GM21515 (cell line): ENCODE results near the gene HOXA6.

Source experiments
- ATAC-seq: cut with Tn5 transposase; IDR thresholded peaks from one replicate; pipeline ENCODE4 v1.9.1; 2021; ENCODE audit not compliant: unreplicated experiment

HOXA6 gene

GRCh38 chr7:27162561-27163287 is 15.2 kb upstream of the HOXA6 start:
- no peak for ATAC-seq

GRCh38 chr7:27161721-27162560 is 14.4 kb upstream of the HOXA6 start:
- no peak for ATAC-seq

- no peak for ATAC-seq
These were observed 13.7 kb upstream of the HOXA6 start for GRCh38 chr7:27161214-27161720.

- ATAC-seq = peak; percentile 70
These were observed 13.1 kb upstream of the HOXA6 start for GRCh38 chr7:27160546-27161213.

GRCh38 chr7:27160145-27160545 is 12.6 kb upstream of the HOXA6 start:
- no peak for ATAC-seq

DNA sequence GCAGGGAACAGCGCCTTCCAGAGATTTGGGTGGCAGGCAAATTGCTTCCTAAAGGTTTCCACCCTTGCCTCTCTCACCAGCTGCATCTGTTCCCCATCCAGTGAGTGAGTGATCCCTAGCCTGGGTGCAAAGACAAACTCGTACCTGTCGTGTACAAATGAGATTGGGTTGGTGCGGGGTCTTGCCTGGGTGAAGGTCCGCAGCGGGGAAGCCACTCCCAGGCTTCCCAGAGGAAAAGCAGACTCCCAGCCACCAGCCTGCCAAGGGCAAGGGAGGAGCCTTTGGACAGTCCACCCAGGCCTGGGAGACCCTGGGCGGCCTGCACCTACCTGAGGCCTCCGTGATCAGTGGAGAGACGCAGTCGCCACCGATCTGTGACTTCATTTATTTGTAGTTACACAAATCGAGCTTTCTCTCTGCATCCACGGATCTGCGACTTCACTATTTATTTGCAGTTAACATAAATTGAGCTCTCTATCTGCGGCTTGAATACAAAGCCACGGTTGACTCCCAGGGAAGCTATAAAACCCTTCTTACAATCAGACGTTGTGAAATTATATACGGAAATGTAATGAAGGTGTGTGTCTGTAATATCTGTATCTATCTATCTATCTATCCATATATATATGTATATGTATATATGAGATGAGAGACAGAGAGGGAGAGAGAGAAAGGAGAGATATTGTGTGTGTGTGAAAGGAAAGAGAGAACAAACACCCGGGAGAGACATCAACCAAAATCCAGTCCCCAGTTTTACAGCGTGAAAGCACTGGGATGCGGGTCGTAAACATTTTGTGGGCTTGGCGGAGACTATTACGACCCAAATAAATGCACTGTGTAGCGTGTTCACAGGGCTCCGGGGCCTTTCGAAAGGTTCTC is 11.9 kb upstream of the HOXA6 start:
- no peak for ATAC-seq

DNA sequence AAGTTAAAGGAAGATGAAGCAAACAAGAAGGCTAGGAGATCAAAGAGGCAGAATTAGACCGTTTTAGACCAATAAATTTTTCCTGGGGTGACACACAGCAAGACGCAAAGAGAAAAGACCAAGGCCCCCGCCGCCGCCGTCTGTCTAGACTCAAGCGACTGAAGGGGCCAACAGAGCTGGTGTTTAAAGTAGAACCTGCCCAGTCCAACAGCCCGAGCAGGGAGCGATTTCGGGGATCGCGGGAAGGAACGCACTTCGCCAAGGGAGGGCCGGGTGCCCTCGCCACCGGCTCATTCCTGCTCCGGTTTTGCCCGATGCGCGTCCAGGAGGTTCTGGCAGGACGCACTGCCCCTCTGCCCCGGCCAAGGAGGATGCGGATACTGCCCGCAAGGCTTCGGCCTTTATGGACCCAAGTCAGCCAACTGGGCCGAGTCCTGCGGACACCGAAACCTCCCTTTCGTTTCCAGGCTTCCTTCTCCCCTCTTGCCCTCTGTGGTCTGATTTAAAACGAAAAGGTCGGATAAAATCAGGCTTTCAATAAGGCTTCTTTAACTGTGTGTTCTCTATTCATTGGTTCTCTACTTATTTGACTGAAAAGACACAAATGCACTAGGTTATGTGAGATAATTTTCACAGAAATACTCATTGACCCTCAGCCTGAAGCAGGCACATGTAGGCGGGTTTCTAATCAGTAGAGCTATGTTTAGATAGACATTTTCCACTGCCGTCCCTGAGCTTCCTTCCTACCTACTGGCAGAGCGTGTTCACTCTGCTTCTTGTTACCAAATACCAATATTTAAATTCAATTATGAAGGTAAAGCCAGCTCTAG is 11.1 kb upstream of the HOXA6 start:
- no peak for ATAC-seq

GRCh38 chr7:27157702-27158431 is 10.3 kb upstream of the HOXA6 start:
- no peak for ATAC-seq

DNA sequence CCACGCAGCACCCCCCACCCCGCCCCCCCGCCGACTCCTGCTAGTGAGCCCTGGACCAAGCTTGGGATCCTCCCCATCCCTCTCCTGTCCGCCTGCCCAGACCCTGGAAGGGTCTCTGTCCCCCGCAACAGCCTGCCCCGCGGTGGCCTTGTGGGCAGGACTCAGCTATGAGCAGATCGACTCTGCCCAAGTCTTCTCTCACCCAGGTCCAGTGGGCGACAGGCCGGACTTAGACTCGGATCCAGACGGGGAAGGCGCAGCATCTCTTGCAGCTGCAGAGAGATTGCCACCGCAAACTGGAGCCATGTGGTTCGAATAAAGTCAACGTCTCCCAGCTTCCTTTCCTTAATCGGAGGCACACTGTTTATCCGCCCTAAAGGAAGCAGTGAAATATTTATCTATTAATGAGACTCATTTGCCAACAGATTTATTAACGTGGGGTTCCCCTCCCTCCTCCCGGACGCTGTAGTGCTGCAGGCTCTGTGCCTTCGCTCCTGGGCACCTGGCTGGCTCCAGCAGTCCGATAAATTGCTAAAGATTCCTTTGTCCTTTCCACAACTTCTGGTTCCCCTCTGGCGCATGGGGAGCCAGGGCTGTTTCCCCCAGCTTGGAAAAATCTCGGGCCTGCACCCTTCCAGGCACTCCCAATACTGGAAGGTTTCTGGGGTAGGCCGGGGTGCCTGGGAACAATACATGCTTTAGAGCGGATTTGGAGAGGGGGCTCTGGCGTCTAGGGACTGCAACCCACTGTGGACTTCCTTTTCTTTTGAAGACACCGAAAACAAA is 9.5 kb upstream of the HOXA6 start:
- ATAC-seq = no peak

DNA sequence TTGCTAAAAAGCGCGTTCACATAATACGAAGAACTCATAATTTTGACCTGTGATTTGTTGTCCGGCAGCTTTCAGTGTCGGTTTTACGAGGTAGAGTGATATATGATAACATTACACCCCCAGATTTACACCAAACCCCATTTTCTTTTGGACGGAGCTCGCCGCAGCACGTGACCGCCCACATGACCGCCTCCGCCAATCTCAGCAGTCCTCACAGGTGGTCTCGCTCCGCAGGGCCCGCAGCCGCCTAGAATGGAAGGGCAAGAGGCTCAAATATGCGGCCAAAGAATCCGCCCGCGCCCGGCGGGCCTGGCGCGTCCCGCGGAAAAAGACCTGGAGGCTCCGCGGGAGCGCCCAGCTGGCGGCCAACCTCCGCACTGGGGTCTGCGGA is 8.9 kb upstream of the HOXA6 start, which contains the start of gene HOXA7:
Gene HOXA7, minus strand, starts transcription at position 168 of the 391 bp plus-strand sequence. Its CDS starts 130 bp downstream, at position 38.
- no peak for ATAC-seq

DNA sequence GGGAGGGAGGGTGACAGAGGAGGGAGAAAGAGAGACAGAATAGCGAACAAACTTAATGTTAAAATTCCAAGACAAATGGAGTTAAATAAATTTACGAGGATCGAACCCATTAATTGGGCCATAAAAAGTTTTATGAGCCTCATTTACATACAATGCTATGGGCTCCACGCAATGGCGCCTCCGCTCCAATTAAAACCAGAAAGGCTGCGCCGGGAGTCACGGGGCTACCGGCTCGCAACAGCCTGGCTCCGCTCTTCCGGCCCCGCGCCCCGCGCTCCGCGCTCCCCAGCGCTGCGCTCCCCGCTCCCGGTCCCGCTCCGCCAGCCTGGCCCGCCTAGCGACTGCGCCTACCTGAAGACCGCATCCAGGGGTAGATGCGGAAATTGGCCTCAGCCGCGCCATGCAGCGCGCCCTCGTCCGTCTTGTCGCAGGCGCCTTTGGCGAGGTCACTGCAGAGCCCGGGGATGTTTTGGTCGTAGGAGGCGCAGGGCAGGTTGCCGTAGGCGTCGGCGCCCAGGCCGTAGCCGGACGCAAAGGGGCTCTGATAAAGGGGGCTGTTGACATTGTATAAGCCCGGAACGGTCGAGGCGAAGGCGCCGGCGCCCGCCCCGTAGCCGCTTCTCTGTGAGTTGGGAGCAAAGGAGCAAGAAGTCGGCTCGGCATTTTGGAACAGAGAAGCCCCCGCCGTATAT is 8.4 kb upstream of the HOXA6 start:
- ATAC-seq = no peak

- ATAC-seq = no peak
These were observed 7.6 kb upstream of the HOXA6 start for GRCh38 chr7:27154901-27155815.

DNA sequence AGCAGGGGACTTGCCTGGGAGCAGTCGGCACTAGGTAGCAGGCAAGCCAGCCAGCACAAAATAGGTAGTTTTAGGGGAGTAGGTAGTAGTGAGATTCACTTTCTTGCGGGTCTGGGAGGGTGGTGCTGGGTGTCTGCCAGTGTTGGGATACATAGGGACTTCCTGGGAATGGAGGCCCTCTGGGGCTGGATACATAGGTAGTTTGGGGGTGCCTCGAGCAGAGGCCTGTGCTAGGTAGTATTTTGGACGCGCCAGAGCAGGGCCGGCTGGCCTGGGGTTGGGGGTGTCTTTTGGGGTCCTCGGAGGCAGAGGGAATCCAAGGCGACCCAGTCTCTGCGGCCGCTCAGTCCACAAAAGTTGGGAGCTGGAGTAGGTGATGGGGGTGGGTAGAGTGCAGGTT is 6.8 kb upstream of the HOXA6 start:
- no peak for ATAC-seq

GRCh38 chr7:27153526-27153925 is 6.0 kb upstream of the HOXA6 start:
- ATAC-seq = no peak

- no peak for ATAC-seq
These were observed 5.4 kb upstream of the HOXA6 start for GRCh38 chr7:27152816-27153442.
